ENCODE data around the gene USP17L15. TPM values are rescaled to one million over a fixed set of nuclear protein-coding genes. Genes with fewer than 3 reads are reported as not detected.
"Not testable (repeated sequence)": the region's sequence is repeated elsewhere in the genome, so short reads cannot be mapped to it uniquely, and the experiment has no call there.

The USP17L15 gene
- total RNA-seq, 2 donors from 2014 or later, result not detected

GRCh38 chr4:9267319-9267718, 33.1 kb downstream of the USP17L15 start, which contains the start of gene USP17L22:
Gene USP17L22 (plus strand): TSS chr4:9267619. CDS start chr4:9267619, 0 bp downstream.
- not testable (repeated sequence) for H3K27me3 Mint-ChIP-seq; H3K9me3 Mint-ChIP-seq; H3K4me3 Mint-ChIP-seq; ATAC-seq; H3K4me1 Mint-ChIP-seq (ENCODE audit: low read depth in 2 of 2); H3K27ac Mint-ChIP-seq; H3K36me3 Mint-ChIP-seq; DNase-seq (ENCODE audit: low spot score)

- ATAC-seq, result not testable (repeated sequence)
Observed at GRCh38 chr4:9271719-9272118, 37.5 kb downstream of the USP17L15 start.

More at GRCh38 chr4:9271719-9272118, 37.5 kb downstream of the USP17L15 start:
- not testable (repeated sequence) for H3K36me3 Mint-ChIP-seq; H3K9me3 Mint-ChIP-seq; H3K27ac Mint-ChIP-seq; H3K27me3 Mint-ChIP-seq; H3K4me3 Mint-ChIP-seq; H3K4me1 Mint-ChIP-seq (ENCODE audit: low read depth in 2 of 2)
- DNase-seq (ENCODE audit: low spot score), result peak; percentile 60

Other genes with a start within 250 kb of the USP17L15 start
- not detected for gene FAM90A26, start 64.0 kb upstream of the USP17L15 start, total RNA-seq
- not detected for gene USP17L10, start 23.7 kb upstream of the USP17L15 start, total RNA-seq
- gene USP17L11, start 19.0 kb upstream of the USP17L15 start, total RNA-seq, result not detected
- gene USP17L12, start 14.2 kb upstream of the USP17L15 start, total RNA-seq, result not detected
- gene USP17L13, start 9.5 kb upstream of the USP17L15 start, total RNA-seq, result not detected
- not detected for gene USP17L17, start 9.5 kb downstream of the USP17L15 start, total RNA-seq
- not detected for gene USP17L18, start 14.2 kb downstream of the USP17L15 start, total RNA-seq
- gene USP17L19, start 19.0 kb downstream of the USP17L15 start, total RNA-seq, result not detected
- not detected for gene USP17L20, start 23.7 kb downstream of the USP17L15 start, total RNA-seq
- not detected for gene USP17L21, start 28.5 kb downstream of the USP17L15 start, total RNA-seq
- gene USP17L22, start 33.2 kb downstream of the USP17L15 start, total RNA-seq, result not detected
- not detected for gene USP17L24, start 90.8 kb downstream of the USP17L15 start, total RNA-seq
- not detected for gene USP17L25, start 95.5 kb downstream of the USP17L15 start, total RNA-seq
- gene USP17L26, start 100.3 kb downstream of the USP17L15 start, total RNA-seq, result not detected
- not detected for gene USP17L5, start 105.0 kb downstream of the USP17L15 start, total RNA-seq
- not detected for gene USP17L27, start 109.8 kb downstream of the USP17L15 start, total RNA-seq
- not detected for gene USP17L28, start 114.5 kb downstream of the USP17L15 start, total RNA-seq
- not detected for gene USP17L29, start 119.3 kb downstream of the USP17L15 start, total RNA-seq
- not detected for gene USP17L30, start 128.7 kb downstream of the USP17L15 start, total RNA-seq
- gene DEFB131A, start 210.0 kb downstream of the USP17L15 start, total RNA-seq, result not detected